Muscle layer of colon (tissue), 2 donors: ENCODE measurements around the gene CNIH2.
A peak's percentile ranks its signal among the peaks of the same experiment; 100 is the strongest.

Experiments
- H3K27ac ChIP-seq: one replicate; pipeline ENCODE4 v1.7.0; 2013; ENCODE audit warnings: low read depth, mild to moderate bottlenecking, low read length, moderate library complexity
- H3K27me3 ChIP-seq, 2 donors: one replicate each; pipeline ENCODE4 v1.7.0; 2013; ENCODE audit warnings: low read length in 2 of 2, mild to moderate bottlenecking in 2 of 2; ENCODE audit not compliant: insufficient read depth in 2 of 2, control insufficient read depth in 1 of 2
- H3K36me3 ChIP-seq: one replicate; pipeline ENCODE4 v1.7.0; 2013; ENCODE audit warnings: mild to moderate bottlenecking, low read length; ENCODE audit not compliant: insufficient read depth
- H3K4me1 ChIP-seq: one replicate; pipeline ENCODE4 v1.7.0; 2013; ENCODE audit warnings: mild to moderate bottlenecking, low read length; ENCODE audit not compliant: insufficient read depth
- H3K4me3 ChIP-seq, 2 donors: one replicate each; pipeline ENCODE4 v1.7.0; 2013; ENCODE audit warnings: low read length in 2 of 2, low read depth in 1 of 2, mild to moderate bottlenecking in 1 of 2, moderate library complexity in 1 of 2
- H3K9ac ChIP-seq: one replicate; pipeline ENCODE4 v1.7.0; 2013; ENCODE audit warnings: low read length
- H3K9me3 ChIP-seq: one replicate; pipeline ENCODE4 v1.7.0; 2013; ENCODE audit warnings: mild to moderate bottlenecking, low read length
- donor health status: abdominal sarcoma.
- donor health status: Adenocarcinoma of cecum.

Gene CNIH2

GRCh38 chr11:66277471-66278362 lies at the start of gene CNIH2:
Gene CNIH2, plus strand, starts transcription at chr11:66278175. Its CDS starts 282 bp downstream, at chr11:66278457.
- no peak within 1 kb of the TSS for H3K9ac ChIP-seq
- peaks cover 8% of the 10 kb centered on the region for H3K4me1 ChIP-seq
- no peak within 1 kb of the TSS for H3K4me3 ChIP-seq
- no peaks in the 10 kb centered on the region for H3K27me3 ChIP-seq
- peak within 1 kb of the TSS; percentile 32 for H3K27ac ChIP-seq
- H3K36me3 ChIP-seq: peaks cover 34% of the 10 kb centered on the region
- H3K9me3 ChIP-seq: no peaks in the 10 kb centered on the region

GRCh38 chr11:66228521-66228920 lies 49.5 kb upstream of the CNIH2 start:
- peaks cover 61% of the 10 kb centered on the region for H3K36me3 ChIP-seq
- H3K27ac ChIP-seq: no peak overlapping the region
- H3K4me1 ChIP-seq: no peaks in the 10 kb centered on the region
- no peaks in the 10 kb centered on the region for H3K9me3 ChIP-seq
- H3K4me3 ChIP-seq: no peak overlapping the region
- H3K9ac ChIP-seq: no peak overlapping the region
- H3K27me3 ChIP-seq: no peaks in the 10 kb centered on the region

GRCh38 chr11:66230156-66230555 lies 47.8 kb upstream of the CNIH2 start:
- Histone ChIP-seq H3K36me3 (peaks cover 63% of the 10 kb centered on the region), H3K9ac (no peak overlapping the region), H3K27me3 (no peaks in the 10 kb centered on the region), H3K4me3 (no peak overlapping the region), H3K27ac (no peak overlapping the region), H3K4me1 (no peaks in the 10 kb centered on the region), H3K9me3 (no peaks in the 10 kb centered on the region)

GRCh38 chr11:66230978-66231377 lies 47.0 kb upstream of the CNIH2 start:
- Histone ChIP-seq H3K9ac (no peak overlapping the region), H3K4me1 (no peaks in the 10 kb centered on the region), H3K36me3 (peaks cover 70% of the 10 kb centered on the region), H3K27me3 (no peaks in the 10 kb centered on the region), H3K9me3 (no peaks in the 10 kb centered on the region), H3K4me3 (no peak overlapping the region), H3K27ac (no peak overlapping the region)

- Histone ChIP-seq H3K27me3 (no peaks in the 10 kb centered on the region), H3K9me3 (no peaks in the 10 kb centered on the region), H3K27ac (no peak overlapping the region), H3K9ac (no peak overlapping the region), H3K36me3 (peaks cover 76% of the 10 kb centered on the region), H3K4me1 (no peaks in the 10 kb centered on the region), H3K4me3 (no peak overlapping the region)
Measured at GRCh38 chr11:66231561-66231960, 46.4 kb upstream of the CNIH2 start.

GRCh38 chr11:66232769-66233168 lies 45.2 kb upstream of the CNIH2 start:
- Histone ChIP-seq H3K9me3 (no peaks in the 10 kb centered on the region), H3K27me3 (no peaks in the 10 kb centered on the region), H3K36me3 (peaks cover 78% of the 10 kb centered on the region), H3K4me3 (no peak overlapping the region), H3K27ac (no peak overlapping the region), H3K4me1 (no peaks in the 10 kb centered on the region), H3K9ac (no peak overlapping the region)

- H3K4me1 ChIP-seq: no peaks in the 10 kb centered on the region
- H3K36me3 ChIP-seq: peaks cover 72% of the 10 kb centered on the region
Measured at GRCh38 chr11:66233301-66233700, 44.7 kb upstream of the CNIH2 start.

GRCh38 chr11:66235141-66235540 lies 42.8 kb upstream of the CNIH2 start:
- no peaks in the 10 kb centered on the region for H3K4me1 ChIP-seq
- peaks cover 80% of the 10 kb centered on the region for H3K36me3 ChIP-seq
- no peak overlapping the region for H3K27ac ChIP-seq
- H3K27me3 ChIP-seq: no peaks in the 10 kb centered on the region
- H3K4me3 ChIP-seq: no peak overlapping the region
- no peaks in the 10 kb centered on the region for H3K9me3 ChIP-seq
- no peak overlapping the region for H3K9ac ChIP-seq

More at GRCh38 chr11:66233301-66233700, 44.7 kb upstream of the CNIH2 start:
- Histone ChIP-seq H3K9me3 (no peaks in the 10 kb centered on the region), H3K27me3 (no peaks in the 10 kb centered on the region), H3K4me3 (no peak overlapping the region), H3K9ac (no peak overlapping the region), H3K27ac (no peak overlapping the region)

GRCh38 chr11:66237867-66238266 lies 40.1 kb upstream of the CNIH2 start:
- H3K4me3 ChIP-seq: no peak overlapping the region
- H3K27me3 ChIP-seq: no peaks in the 10 kb centered on the region
- no peak overlapping the region for H3K27ac ChIP-seq
- H3K9me3 ChIP-seq: no peaks in the 10 kb centered on the region
- H3K9ac ChIP-seq: no peak overlapping the region
- H3K4me1 ChIP-seq: no peaks in the 10 kb centered on the region
- peaks cover 60% of the 10 kb centered on the region for H3K36me3 ChIP-seq

- Histone ChIP-seq H3K4me1 (no peaks in the 10 kb centered on the region), H3K4me3 (no peak overlapping the region), H3K9me3 (no peaks in the 10 kb centered on the region), H3K9ac (no peak overlapping the region), H3K36me3 (peaks cover 50% of the 10 kb centered on the region), H3K27me3 (no peaks in the 10 kb centered on the region), H3K27ac (no peak overlapping the region)
Measured at GRCh38 chr11:66238786-66239413, 39.1 kb upstream of the CNIH2 start.

- H3K36me3 ChIP-seq: peaks cover 44% of the 10 kb centered on the region
- H3K27ac ChIP-seq: no peak overlapping the region
- no peaks in the 10 kb centered on the region for H3K9me3 ChIP-seq
- H3K9ac ChIP-seq: no peak overlapping the region
- no peak overlapping the region for H3K4me3 ChIP-seq
- H3K27me3 ChIP-seq: no peaks in the 10 kb centered on the region
- no peaks in the 10 kb centered on the region for H3K4me1 ChIP-seq
Measured at GRCh38 chr11:66239511-66239910, 38.5 kb upstream of the CNIH2 start.
